Glomerular endothelial cell (primary cell): ENCODE results near the gene GTPBP4. TPM values are rescaled to one million over a fixed set of nuclear protein-coding genes. Genes with fewer than 3 reads are reported as not detected.
"Not testable (repeated sequence)": the region's sequence is repeated elsewhere in the genome, so short reads cannot be mapped to it uniquely, and the experiment has no call there.

Experiments
- DNase-seq: peaks from one replicate; pipeline ENCODE4 v3.0.0-alpha.2; 2011; ENCODE audit warnings: low read depth, low spot score; ENCODE audit errors: extremely low read depth
- total RNA-seq: library from RNA; depleted of rRNA; stranded (reverse); fragments of >200 nt; gene quantifications from 2 replicates; pipeline ENCODE4 v1.2.3, GENCODE V29; 2015

GTPBP4 gene
- total RNA-seq, 1 donor from 2014 or later = 34.9 TPM

GRCh38 chr10:1054684-1055083 lies 66.5 kb downstream of the GTPBP4 start:
- no peak for DNase-seq

DNA sequence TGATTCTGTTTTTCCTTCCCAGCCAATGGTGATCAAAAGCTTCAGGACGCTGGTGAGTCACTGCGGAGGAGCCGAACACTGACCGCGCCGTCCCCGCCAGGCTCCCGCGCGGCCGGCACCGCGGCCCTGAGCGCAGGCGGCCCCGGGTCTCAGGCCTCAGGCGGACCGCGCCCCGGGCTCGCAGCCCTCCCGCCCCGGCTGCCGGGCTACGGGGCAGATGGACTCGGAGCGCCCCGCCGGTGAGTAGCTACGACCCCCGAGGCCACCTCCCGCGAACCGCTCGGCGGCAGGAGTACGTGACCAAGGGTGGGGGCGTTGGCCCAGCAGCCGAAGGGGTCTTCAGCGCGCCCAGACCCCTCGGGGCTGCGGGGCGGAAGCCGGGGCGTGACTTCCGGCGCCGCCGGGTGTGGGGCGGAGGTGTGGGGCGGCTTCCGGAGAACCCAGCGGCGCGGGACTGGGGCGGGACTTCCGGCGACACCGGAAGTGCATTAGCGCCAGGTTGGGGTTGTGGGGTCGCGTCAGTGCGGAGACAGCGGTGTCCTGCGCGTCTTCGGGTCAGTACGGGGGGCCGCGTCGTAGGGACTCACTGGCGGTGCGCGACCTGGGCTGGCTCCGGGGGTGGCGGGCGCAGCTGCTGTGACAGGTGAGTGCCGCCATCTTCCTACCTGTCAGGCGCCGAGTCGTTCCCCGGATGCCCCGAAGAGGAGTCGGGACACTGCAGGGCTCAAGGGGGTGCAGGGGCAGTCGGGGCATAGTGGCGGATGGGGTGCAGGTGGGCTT lies 68.3 kb downstream of the GTPBP4 start, which contains the start of gene WDR37:
WDR37 (plus strand) TSS at position 60 of the 780 bp plus-strand sequence. CDS start 15,771 bp downstream, outside the sequence.
- no peak for DNase-seq

DNA sequence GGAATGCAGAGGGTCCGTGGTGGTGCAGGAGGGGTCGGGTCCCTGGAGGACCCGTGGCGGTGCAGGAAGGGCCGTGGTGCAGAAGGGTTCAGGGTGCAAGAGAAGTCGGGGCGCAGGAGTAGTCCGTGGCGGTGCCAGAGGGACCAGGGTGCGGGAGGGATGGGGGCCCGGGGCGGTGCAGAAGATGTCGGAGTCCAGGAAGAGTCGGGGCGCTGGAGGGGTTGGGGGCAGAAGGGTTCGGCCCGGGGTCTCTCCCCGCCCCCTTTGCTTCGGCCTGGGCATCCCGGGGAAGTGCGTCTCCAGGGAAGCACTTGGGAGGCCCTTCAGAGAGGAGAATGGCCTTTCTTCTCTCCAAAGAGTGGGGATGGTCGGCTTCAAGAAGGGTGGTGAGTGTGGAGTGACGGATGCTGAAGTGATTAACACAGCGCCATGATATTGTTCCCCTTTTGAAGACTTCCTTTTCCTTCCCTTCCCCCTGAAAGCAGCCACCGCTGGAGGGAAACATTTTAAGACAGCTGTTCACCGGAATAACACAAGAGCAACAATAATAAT lies 68.9 kb downstream of the GTPBP4 start:
- no peak for DNase-seq

DNA sequence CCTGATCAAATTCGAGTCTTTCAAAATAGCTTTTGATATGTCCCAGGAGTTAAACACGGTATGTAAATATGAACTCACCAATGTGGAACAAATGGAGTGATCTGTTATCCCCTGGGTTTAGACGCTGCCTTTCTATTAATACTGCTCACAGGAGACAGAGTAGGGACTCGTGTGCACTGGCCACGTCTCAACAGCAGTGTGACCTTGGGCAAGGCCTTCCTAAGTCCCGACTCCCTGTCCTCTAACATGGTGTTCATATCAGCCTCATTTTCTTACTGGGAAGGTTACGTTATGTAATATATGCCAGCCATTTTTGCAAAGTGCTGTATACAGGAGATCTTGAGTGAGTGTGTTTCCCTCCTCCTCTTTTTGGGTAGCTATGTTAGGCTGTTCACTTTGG lies 69.8 kb downstream of the GTPBP4 start:
- DNase-seq = no peak

- no peak for DNase-seq
Measured at GRCh38 chr10:1059902-1060301, 71.7 kb downstream of the GTPBP4 start.

- DNase-seq = no peak
Measured at GRCh38 chr10:1061930-1062774, 73.9 kb downstream of the GTPBP4 start.

GRCh38 chr10:1063232-1063865 lies 75.1 kb downstream of the GTPBP4 start:
- DNase-seq = no peak

DNA sequence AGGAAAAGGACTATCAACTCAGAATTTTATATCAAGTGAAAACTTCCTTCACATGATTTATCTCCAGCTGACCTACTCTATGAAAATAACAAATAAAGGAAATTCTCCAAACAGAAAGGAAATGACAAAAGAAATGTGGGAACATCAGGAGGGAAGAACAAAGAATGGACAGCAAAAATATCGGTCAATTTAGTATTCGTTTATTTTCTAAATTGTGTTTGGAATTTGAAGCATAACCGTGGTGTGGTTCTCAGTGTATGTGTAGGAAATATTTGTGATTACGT lies 76.7 kb downstream of the GTPBP4 start:
- DNase-seq = no peak

GRCh38 chr10:1066734-1067133 lies 78.5 kb downstream of the GTPBP4 start:
- DNase-seq = not testable (repeated sequence)

DNA sequence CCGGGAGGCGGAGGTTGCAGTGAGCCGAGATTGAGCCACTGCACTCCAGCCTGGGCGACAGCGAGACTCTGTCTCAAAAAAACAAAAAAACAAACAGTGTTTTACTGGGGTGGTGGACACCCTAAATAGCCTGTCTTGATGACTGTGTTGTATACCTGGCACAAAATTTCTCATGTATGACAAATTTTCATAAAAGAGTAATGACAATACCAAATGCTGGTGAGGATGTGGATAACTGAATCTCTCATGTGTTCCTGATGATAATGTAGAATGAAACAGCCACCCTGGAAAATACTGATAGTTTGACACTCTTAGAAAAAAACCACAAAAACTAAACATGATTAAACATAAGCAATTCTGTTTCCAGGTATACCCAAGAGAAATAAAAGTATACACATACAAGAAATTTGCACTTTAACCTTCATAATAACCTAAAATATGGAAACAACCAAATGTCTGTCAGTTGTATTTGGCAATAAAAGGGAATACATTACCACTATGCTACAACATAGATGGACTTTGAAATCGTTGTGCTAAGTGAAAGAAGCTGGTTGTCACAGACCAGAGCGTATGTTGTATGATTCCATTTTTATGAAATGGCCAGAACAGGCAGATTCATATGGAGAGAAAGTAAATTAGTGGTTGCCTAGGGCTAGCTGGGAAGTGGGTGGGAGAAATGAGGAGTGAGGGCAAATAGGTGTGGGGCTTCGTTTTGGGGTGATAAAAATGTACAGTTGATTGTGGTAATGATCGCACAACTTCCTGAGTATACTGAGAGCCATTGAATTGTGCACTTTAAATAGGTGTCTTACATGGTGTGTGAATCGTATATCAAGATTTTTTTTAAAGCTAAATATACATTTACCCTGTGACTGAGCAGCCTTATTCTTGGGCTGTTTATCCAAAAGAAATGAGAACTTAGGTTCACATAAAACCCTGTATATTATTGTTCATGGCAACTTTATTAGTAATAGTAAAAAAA lies 80.4 kb downstream of the GTPBP4 start:
- DNase-seq = no peak

Other genes with a start within 250 kb of the GTPBP4 start
- gene LARP4B, start 56.7 kb upstream of the GTPBP4 start, total RNA-seq = 34.0 and 65.3 TPM in 2 replicates
- gene IDI2, start 37.4 kb downstream of the GTPBP4 start, total RNA-seq = not detected in 2 replicates
- gene IDI1, start 60.7 kb downstream of the GTPBP4 start, total RNA-seq = 40.5 and 55.3 TPM in 2 replicates
- 12.5 and 18.6 TPM in 2 replicates for gene WDR37, start 68.0 kb downstream of the GTPBP4 start, total RNA-seq